ENCODE measurements around the gene PTPRE. TPM values are rescaled to one million over a fixed set of nuclear protein-coding genes. Genes with fewer than 3 reads are reported as not detected.

PTPRE gene
- total and polyA plus RNA-seq, 2 donors, result 5.7 to 15.9 TPM

DNA sequence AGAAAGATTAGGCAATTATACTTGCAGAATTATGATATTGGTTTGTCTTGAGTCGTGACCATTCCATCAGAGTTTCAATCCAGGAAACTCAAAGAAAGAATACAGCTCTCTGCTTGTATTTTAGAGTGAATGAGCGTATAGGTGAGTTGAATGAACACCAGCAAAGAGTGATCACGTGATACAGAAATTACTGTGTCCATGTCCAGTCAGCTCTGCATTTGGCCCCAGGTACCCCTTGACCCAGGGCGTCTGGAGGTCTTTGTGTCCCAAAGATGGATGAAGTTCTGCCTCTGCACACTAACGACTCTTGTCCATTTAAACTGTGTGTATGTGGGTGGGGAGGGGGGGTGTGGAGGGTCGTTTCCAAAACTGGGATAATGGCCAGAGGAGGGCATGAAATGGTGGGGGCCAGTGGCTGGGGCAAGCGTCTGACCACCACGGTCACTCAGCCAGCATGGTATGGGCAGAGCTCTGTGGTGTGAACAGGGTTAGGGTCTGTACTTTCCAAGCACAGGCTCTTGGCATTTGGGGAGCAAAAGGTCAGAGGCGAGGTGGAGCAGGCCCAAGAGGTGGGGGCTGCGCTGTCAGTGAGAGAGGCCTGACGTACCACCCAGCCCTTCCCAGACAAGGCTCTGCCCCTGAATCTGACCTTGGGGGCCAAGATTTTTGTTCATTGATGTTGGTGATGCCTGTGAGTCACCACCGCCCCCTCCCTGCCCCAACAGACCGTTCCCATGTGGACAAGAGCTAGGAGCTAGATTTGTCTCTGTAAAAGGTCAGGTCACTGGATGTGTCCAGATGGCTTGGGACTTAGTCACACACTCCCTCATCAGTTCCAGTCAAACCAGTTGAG lies 1.4 kb downstream of the PTPRE start:
- WGBS, result 68% methylated on average over 13 of the region's 13 CpGs
- H3K36me3 ChIP-seq (ENCODE audit: insufficient read depth), result no peaks in the 10 kb centered on the region
- H3K27ac ChIP-seq (ENCODE audit: low read depth), result no peak overlapping the region
- no peaks in the 10 kb centered on the region for H3K4me1 ChIP-seq (ENCODE audit: insufficient read depth)
- no peak for DNase-seq (ENCODE audit: extremely low spot score)
- H3K4me3 ChIP-seq (ENCODE audit: low read depth, low read length), result peak overlapping the region; percentile 64

DNA sequence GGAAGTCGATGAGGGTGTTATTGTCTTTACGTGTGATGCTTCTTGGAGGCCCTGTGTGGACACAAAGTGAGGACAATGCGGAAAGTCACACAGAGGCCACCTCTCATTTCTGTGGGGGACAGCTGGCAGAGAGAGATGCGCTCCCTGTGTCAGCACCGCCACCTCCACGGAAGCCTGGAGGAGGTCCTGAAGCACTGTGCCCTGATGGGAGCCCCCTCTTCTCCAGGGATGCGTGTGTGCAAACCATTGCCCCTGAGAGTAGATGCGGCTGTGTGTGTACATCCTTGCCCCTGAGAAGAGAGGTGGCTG lies 2.0 kb downstream of the PTPRE start:
- Histone ChIP-seq H3K4me3 (ENCODE audit: low read depth, low read length) (no peak overlapping the region), H3K36me3 (ENCODE audit: insufficient read depth) (no peaks in the 10 kb centered on the region), H3K4me1 (ENCODE audit: insufficient read depth) (no peaks in the 10 kb centered on the region), H3K27ac (ENCODE audit: low read depth) (no peak overlapping the region)
- WGBS, result 90% methylated on average over 8 of the region's 8 CpGs
- no peak for DNase-seq (ENCODE audit: extremely low spot score)

DNA sequence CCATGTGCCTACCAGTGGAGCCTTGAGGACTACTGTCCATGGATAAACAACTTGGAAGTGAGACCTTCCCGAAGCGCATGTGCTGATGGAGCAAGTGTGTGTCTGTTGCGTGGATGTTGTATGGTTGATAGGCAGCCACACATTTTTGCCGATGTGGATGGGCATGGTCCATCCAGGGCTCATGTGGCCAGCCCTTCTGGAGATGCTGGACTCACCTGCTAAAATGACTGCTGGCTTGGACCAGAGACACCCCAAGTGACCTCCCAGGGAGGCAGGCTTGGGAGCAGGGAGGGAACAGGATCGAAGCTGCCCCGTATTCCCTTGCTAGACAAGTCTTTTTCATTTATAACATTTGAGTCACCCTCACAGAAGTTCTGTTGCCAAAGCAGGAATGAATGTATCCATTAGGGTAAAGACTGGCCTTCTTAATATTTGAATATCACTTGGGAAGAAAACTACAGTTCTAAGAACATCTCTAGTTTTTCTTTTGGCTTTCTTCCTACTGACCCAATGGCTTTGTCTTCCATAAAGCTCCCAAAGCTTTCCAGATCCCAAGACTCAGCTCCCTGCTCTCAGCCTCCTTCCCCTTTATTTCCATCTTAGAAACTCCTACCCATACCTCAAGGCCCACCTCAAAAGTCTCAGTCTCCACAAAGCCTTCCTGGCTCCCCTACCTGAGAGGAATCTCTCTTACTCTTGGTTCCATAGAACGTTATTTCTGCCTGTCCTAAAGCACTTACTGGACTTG lies 3.0 kb downstream of the PTPRE start:
- Histone ChIP-seq H3K36me3 (ENCODE audit: insufficient read depth) (no peaks in the 10 kb centered on the region), H3K4me3 (ENCODE audit: low read depth, low read length) (no peak overlapping the region), H3K27ac (ENCODE audit: low read depth) (no peak overlapping the region), H3K4me1 (ENCODE audit: insufficient read depth) (no peaks in the 10 kb centered on the region)
- WGBS, result 92% methylated on average over 7 of the region's 7 CpGs
- no peak for DNase-seq (ENCODE audit: extremely low spot score)

DNA sequence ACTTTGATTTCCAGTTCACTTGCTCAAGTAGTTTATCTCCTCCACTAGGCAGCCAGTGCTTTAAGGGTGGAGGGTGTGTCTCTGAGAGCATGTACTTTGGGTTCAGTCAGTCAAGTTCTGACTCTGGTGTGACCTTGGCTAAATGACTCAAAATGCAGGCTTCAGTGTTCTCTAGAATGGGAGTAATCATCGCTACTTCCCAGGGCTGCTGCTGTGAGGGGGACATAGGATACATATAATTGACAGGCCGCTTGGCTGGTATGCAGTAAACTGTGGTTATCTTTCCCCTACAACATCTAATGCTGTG lies 3.5 kb downstream of the PTPRE start:
- no peak for DNase-seq (ENCODE audit: extremely low spot score)
- Histone ChIP-seq H3K4me1 (ENCODE audit: insufficient read depth) (no peaks in the 10 kb centered on the region), H3K4me3 (ENCODE audit: low read depth, low read length) (no peak overlapping the region), H3K36me3 (ENCODE audit: insufficient read depth) (no peaks in the 10 kb centered on the region), H3K27ac (ENCODE audit: low read depth) (no peak overlapping the region)
- WGBS, result 97% methylated on average over 2 of the region's 2 CpGs

DNA sequence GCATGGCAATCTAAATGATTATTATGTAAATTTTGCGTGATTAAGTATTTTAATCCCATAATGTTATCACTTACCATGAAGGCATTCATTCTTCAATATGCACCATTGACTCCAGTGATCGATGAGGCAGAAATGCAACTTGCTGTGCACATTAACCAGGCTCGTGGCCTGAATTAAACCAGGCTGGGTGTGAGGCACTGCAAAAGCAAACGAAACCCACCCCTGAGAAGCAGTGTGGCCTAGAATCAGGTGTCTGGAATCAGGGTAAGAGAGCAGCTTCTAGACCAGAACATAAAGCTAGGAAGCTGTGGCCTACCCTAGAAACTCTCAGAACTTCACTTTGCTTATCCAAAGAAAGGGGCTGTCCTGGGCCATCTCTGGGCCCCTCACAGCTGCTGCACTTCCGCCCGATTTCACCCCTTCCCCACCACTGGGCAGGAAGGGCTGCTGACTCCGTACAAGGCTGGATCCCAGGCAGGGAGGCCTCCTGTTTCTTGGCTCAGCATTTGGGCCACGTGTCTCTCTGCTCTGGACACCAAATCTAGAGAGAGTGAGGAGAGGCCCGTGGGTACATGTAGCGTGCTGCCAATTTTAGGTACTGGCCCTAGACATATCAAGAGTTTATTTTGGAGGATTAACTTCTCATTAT lies 4.4 kb downstream of the PTPRE start:
- DNase-seq (ENCODE audit: extremely low spot score), result no peak
- H3K4me1 ChIP-seq (ENCODE audit: insufficient read depth), result no peaks in the 10 kb centered on the region
- H3K36me3 ChIP-seq (ENCODE audit: insufficient read depth), result no peaks in the 10 kb centered on the region
- no peak overlapping the region for H3K4me3 ChIP-seq (ENCODE audit: low read depth, low read length)
- WGBS, result 64% methylated on average over 10 of the region's 10 CpGs
- no peak overlapping the region for H3K27ac ChIP-seq (ENCODE audit: low read depth)

DNA sequence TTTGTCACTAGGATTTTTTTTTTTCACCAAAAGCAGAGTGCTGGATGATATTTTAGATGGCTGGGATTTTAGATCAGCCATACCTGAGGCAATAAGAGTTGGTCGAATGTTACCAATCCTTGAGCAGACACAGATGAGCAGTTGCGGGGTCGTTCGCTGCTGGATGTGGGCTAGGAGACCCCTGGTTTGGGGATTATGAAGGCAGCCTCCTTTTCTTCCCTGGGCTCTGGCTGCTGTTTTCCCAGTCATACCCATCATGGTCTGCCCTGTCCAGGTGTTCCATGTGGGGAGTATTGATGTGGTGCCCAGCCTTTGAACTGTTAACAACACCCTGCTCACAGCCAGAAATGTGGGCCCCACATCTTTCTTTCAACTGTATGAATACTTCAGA lies 5.0 kb downstream of the PTPRE start:
- WGBS, result 88% methylated on average over 4 of the region's 4 CpGs
- H3K4me3 ChIP-seq (ENCODE audit: low read depth, low read length), result no peak overlapping the region
- no peaks in the 10 kb centered on the region for H3K4me1 ChIP-seq (ENCODE audit: insufficient read depth)
- H3K36me3 ChIP-seq (ENCODE audit: insufficient read depth), result no peaks in the 10 kb centered on the region
- DNase-seq (ENCODE audit: extremely low spot score), result no peak
- no peak overlapping the region for H3K27ac ChIP-seq (ENCODE audit: low read depth)

DNA sequence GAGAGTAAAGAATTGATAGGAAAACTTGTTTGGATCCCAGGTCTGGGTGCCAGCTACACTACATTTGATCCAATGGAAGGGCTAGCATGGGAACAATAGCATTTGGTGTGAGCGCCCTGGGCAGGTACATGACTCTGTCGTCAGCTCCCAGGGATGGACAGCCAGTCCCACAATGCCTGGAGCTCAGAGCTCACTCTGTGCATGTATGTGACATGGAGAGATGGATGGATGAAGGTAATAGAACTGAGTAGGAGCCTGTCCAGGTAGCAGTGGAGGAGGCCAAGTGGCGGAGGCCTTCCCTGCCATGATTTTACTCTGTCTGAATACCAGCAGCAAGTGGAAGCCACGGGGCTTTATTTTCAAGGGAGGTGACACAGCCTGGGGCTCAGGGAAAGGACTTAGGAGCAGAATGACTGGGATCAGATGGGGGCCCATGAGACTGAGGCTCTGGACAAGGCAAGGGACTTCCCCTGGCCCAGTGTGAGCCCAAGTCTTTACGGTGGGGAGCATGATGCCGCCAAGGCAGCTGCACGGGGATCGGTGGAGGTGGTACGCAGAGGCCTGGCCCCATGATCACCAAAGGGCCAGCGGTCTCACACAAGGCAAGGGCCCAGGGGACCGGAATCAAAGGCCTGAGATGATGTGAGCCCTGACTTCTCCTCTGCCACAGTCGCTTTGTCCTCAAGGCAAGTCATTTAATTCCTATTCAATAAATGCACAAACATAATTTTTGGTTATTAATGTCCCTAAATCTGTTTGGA lies 5.9 kb downstream of the PTPRE start:
- Histone ChIP-seq H3K36me3 (ENCODE audit: insufficient read depth) (no peaks in the 10 kb centered on the region), H3K4me3 (ENCODE audit: low read depth, low read length) (no peak overlapping the region), H3K4me1 (ENCODE audit: insufficient read depth) (no peaks in the 10 kb centered on the region), H3K27ac (ENCODE audit: low read depth) (no peak overlapping the region)
- DNase-seq (ENCODE audit: extremely low spot score), result no peak
- WGBS, result 95% methylated on average over 12 of the region's 12 CpGs

DNA sequence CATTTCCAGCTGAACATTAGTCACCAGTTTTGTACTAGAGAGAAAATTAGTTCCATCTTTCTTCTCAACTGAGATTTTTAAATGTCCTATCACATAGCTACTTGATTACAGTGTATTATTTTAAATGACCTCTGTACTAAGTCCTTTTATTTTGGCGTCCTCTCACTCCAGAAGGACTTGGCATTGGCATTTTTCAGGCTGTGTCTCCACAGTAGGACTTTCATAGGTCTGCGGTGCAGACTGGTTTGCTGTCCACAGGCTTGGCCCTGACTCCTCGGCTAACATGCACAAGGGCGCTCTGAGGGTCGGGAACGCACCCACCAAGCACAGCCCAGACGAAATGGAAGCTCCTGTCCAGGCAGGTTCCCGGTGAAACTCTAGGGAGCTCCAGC lies 6.5 kb downstream of the PTPRE start:
- no peaks in the 10 kb centered on the region for H3K4me1 ChIP-seq (ENCODE audit: insufficient read depth)
- no peak overlapping the region for H3K27ac ChIP-seq (ENCODE audit: low read depth)
- H3K36me3 ChIP-seq (ENCODE audit: insufficient read depth), result no peaks in the 10 kb centered on the region
- 92% methylated on average over 8 of the region's 8 CpGs for WGBS
- no peak for DNase-seq (ENCODE audit: extremely low spot score)
- no peak overlapping the region for H3K4me3 ChIP-seq (ENCODE audit: low read depth, low read length)

DNA sequence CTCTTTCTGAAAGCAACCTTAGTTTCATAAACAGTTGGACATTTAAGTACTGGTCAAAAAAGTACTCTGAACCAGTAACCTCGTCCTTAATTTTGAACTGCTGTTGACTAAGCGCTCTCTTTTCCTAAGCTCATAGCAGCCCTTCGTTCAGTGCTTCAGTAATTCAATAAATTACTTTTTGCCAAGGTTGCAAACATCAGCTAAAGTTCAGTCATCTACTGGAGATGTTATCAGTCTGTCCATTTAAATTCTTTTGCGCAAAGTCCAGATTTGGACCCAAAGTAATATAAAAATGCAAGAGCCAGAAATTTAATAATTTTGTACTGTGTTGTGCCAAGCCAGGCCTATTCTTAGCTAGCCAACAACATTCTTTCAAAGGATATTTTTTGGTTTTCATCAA lies 8.4 kb downstream of the PTPRE start:
- no peaks in the 10 kb centered on the region for H3K4me1 ChIP-seq (ENCODE audit: insufficient read depth)
- no peak overlapping the region for H3K27ac ChIP-seq (ENCODE audit: low read depth)
- no peak overlapping the region for H3K4me3 ChIP-seq (ENCODE audit: low read depth, low read length)
- WGBS, result 85% methylated on average over 4 of the region's 4 CpGs
- H3K36me3 ChIP-seq (ENCODE audit: insufficient read depth), result no peaks in the 10 kb centered on the region
- DNase-seq (ENCODE audit: extremely low spot score), result no peak

DNA sequence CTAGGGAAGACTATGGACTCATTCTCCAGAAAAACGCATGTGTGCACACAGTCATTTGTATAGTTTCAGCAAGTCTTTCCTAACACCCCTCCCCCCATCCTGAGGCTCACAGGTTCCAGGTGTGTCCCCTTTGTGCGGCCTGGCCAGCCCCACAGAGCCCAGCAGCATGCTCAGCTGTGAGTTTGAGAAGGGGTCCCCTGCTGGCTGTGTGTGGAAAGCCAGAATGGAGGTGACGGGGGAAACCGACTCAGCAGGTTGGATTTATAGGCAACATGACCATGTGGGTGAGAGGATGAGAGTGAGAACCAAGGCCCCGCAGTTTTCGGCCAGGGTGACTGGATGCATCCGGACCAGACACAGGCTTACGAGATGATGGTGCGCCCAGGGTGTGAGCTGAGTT lies 9.9 kb downstream of the PTPRE start:
- no peak for DNase-seq (ENCODE audit: extremely low spot score)
- Histone ChIP-seq H3K4me3 (ENCODE audit: low read depth, low read length) (no peak overlapping the region), H3K36me3 (ENCODE audit: insufficient read depth) (no peaks in the 10 kb centered on the region), H3K4me1 (ENCODE audit: insufficient read depth) (no peaks in the 10 kb centered on the region), H3K27ac (ENCODE audit: low read depth) (no peak overlapping the region)
- 91% methylated on average over 9 of the region's 9 CpGs for WGBS

DNA sequence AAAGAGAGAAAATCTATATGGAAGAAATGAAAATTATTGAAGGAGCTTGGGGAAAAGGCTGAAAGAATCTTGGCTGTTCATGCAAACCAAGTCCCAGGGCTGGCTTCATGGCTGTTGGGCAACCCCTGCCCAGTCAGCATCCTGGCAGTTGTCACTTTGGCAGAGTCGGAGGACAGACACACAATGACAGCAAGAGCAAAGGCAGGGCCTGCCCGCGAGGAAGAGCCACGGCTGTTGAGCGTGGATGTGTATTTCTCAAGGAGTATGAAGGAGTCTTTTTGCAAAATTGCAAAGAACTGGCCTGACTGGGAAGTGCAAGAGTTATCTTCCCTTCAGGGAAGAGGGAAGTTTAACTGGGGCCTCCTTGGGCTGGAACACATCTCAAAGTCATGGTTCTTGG lies 11.7 kb downstream of the PTPRE start:
- no peaks in the 10 kb centered on the region for H3K4me1 ChIP-seq (ENCODE audit: insufficient read depth)
- H3K27ac ChIP-seq (ENCODE audit: low read depth), result no peak overlapping the region
- no peak for DNase-seq (ENCODE audit: extremely low spot score)
- H3K36me3 ChIP-seq (ENCODE audit: insufficient read depth), result no peaks in the 10 kb centered on the region
- no peak overlapping the region for H3K4me3 ChIP-seq (ENCODE audit: low read depth, low read length)
- 95% methylated on average over 5 of the region's 5 CpGs for WGBS

DNA sequence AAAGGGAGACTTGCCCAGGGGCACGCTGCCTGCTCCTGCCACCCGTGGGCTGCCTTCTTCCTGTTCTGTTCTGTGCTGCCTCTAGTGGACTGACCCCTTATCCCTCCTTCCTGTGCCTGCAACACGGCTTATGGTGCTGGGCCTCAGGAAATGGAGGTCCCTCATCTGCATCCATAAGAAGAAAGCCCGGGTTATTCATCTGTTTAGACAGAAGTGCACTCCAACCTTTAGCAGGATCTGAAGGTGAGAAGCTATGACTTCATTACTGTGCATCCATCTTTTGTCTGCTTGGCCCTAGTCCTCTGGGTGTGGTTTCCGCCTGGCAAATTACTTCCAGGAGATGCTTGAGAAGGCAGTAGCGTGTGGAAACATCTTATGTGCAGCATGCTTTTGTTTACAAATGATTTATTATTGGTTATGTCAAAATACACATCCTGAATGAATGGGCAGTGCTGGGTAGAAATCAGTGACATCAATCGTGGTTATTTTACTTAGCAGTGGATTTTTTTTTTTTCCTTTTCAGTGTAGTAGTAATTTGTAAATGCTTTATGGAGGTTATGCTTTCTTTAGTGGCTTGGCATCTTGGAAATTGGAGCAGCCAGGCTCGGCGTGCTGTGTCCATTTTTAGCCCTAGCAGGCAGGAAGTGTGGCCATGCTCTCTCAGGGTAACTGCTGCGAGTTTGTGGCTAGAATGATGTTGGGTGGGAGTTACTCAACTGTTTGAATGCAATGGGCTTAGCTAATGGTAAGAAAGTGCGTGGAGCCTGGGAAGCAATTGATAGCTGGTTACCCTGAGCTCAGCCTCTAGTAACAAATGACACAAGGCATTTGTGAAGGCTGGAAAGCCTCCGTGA lies 12.7 kb downstream of the PTPRE start:
- H3K36me3 ChIP-seq (ENCODE audit: insufficient read depth), result no peaks in the 10 kb centered on the region
- H3K27ac ChIP-seq (ENCODE audit: low read depth), result no peak overlapping the region
- DNase-seq (ENCODE audit: extremely low spot score), result no peak
- H3K4me3 ChIP-seq (ENCODE audit: low read depth, low read length), result no peak overlapping the region
- no peaks in the 10 kb centered on the region for H3K4me1 ChIP-seq (ENCODE audit: insufficient read depth)
- WGBS, result 55% methylated on average over 12 of the region's 12 CpGs
